Transverse colon (tissue), 4 donors: ENCODE data around the gene TMEM163.

ENCODE experiments used
- CTCF ChIP-seq, 5 experiments: fragments of 200-600 bp in 3 of 5; fragments of 450-650 bp in 2 of 5; sonication (generic) in 3 of 5; IDR thresholded peaks; 1 replicate in 2 of 5; 2 replicates in 3 of 5; pipeline ENCODE4 v1.5.1; 2016 to 2017; ENCODE audit warnings: antibody characterized with exemption in 5 of 5, inconsistent platforms in 3 of 5, mild to moderate bottlenecking in 2 of 5, moderate library complexity in 1 of 5
- EP300 ChIP-seq: sonication (generic); formaldehyde crosslinking; IDR thresholded peaks from one replicate; pipeline ENCODE4 v1.6.1; 2017; ENCODE audit warnings: antibody characterized with exemption, low read depth
- POLR2A ChIP-seq: fragments of 450-650 bp; IDR thresholded peaks from one replicate; pipeline ENCODE4 v1.6.1; 2016; ENCODE audit warnings: antibody characterized with exemption, mild to moderate bottlenecking, moderate library complexity
- POLR2AphosphoS5 ChIP-seq, 3 donors: sonication (generic); formaldehyde crosslinking; IDR thresholded peaks; one replicate each; pipeline ENCODE4 v1.6.1; 2016; ENCODE audit warnings: antibody characterized with exemption in 3 of 3

- no peak for TF ChIP-seq CTCF (IDR thresholded peaks at IDR 0.05)
- no peak for TF ChIP-seq EP300
- no peak for TF ChIP-seq POLR2A
- TF ChIP-seq POLR2AphosphoS5 (IDR thresholded peaks at IDR 0.05), result no peak
Measured at GRCh38 chr2:134718023-134718816, 580 bp downstream of the TMEM163 start.
